HFF-Myc (cell line): ENCODE data around the gene MYH6.
A peak's percentile ranks its signal among the peaks of the same experiment; 100 is the strongest.
"Not testable (repeated sequence)": the region's sequence is repeated elsewhere in the genome, so short reads cannot be mapped to it uniquely, and the experiment has no call there.

Source experiments
- DNase-seq: peaks from one replicate; pipeline ENCODE4 v3.0.0-alpha.2; 2011; ENCODE audit warnings: low read depth; ENCODE audit errors: extremely low read depth
- H3K4me3 ChIP-seq: replicated peaks from 2 replicates; pipeline ENCODE4 v1.5.1; 2011; ENCODE audit warnings: low read depth, mild to moderate bottlenecking, control low read depth, low read length
- CTCF ChIP-seq: IDR thresholded peaks from 2 replicates; pipeline ENCODE4 v1.5.1; 2012; ENCODE audit warnings: mild to moderate bottlenecking, low read depth, low read length, control low read depth; ENCODE audit errors: missing control alignments

Gene MYH6

GRCh38 chr14:23407516-23408306 lies at the start of gene MYH6:
Gene MYH6 (minus strand): TSS chr14:23408273. CDS start chr14:23407223, 1,050 bp downstream.
- no peak for TF ChIP-seq CTCF
- H3K4me3 ChIP-seq = no peak within 1 kb of the TSS
- no peak for DNase-seq

- H3K4me3 ChIP-seq, DNase-seq: not testable (repeated sequence)
- TF ChIP-seq CTCF = peak; percentile 22
Observed at GRCh38 chr14:23456883-23457586, 49.0 kb upstream of the MYH6 start.

- no peak for DNase-seq
- no peak for TF ChIP-seq CTCF
- H3K4me3 ChIP-seq = no peak overlapping the region
Observed at GRCh38 chr14:23454445-23454856, 46.4 kb upstream of the MYH6 start.

GRCh38 chr14:23452237-23452636 lies 44.2 kb upstream of the MYH6 start:
- H3K4me3 ChIP-seq = no peak overlapping the region
- DNase-seq = no peak
- no peak for TF ChIP-seq CTCF

GRCh38 chr14:23450379-23450778 lies 42.3 kb upstream of the MYH6 start:
- no peak overlapping the region for H3K4me3 ChIP-seq
- DNase-seq = no peak
- TF ChIP-seq CTCF = no peak

GRCh38 chr14:23449314-23449713 lies 41.2 kb upstream of the MYH6 start:
- no peak for DNase-seq
- H3K4me3 ChIP-seq = no peak overlapping the region
- no peak for TF ChIP-seq CTCF
